Stimulated activated CD4-positive, alpha-beta T cell treated with anti-CD3 and anti-CD28 coated beads, Interleukin-2, amount 100 ng/mL, for 24 hours (primary cell): ENCODE measurements around the gene NRG3.
"Not testable (repeated sequence)": the region's sequence is repeated elsewhere in the genome, so short reads cannot be mapped to it uniquely, and the experiment has no call there.

Experiments
- DNase-seq, 2 donors: peaks; one replicate each; pipeline ENCODE4 v3.0.0-alpha.2; 2020

NRG3 gene

GRCh38 chr10:82308641-82309040, 433.6 kb downstream of the NRG3 start:
- DNase-seq, result no peak

GRCh38 chr10:82310839-82311238, 435.8 kb downstream of the NRG3 start:
- DNase-seq, result no peak

GRCh38 chr10:82313401-82313800, 438.4 kb downstream of the NRG3 start:
- DNase-seq, result no peak

- no peak for DNase-seq
Observed at GRCh38 chr10:82318534-82318933, 443.5 kb downstream of the NRG3 start.

GRCh38 chr10:82319074-82319473, 444.1 kb downstream of the NRG3 start:
- no peak for DNase-seq

DNA sequence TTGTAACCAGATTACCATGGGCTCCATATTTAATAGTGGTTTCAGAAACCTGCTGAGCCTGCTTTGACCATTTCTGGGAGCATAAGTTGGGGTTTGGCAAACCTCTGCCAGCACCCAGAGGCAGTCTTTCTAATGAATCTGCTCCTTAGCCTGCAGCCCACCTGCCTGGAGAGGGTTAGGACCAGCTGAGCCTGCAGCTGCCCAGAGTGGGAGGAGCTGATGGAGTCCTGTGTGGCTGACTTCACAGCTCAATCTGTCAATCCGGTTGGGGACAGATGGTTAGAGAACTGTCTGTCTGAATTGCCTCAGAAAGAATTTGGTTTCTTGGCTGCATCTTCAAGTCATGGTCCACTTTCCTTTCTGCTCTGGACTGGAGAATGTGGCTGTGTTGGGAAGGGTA, 444.6 kb downstream of the NRG3 start:
- DNase-seq, result no peak

DNA sequence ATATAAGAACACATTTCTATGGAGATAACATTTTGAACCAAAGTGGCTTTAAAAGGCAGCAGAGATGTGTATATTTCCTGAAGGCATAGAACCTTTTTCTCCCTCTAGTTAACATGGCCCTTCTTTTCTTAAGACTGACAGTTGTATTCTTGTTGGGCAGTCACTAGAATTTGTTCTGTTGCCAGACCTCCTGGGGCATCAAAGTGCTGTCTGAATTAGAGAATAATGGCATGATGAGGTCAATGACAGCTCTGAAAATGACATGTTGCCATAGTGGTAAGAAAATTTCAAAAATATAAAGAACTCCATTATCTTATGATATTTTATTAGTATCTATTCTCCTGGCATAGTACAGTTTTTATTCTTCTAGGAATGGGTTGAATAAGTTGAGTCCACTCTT, 446.7 kb downstream of the NRG3 start:
- DNase-seq, result no peak

GRCh38 chr10:82331716-82332115, 456.7 kb downstream of the NRG3 start:
- DNase-seq, result no peak

DNA sequence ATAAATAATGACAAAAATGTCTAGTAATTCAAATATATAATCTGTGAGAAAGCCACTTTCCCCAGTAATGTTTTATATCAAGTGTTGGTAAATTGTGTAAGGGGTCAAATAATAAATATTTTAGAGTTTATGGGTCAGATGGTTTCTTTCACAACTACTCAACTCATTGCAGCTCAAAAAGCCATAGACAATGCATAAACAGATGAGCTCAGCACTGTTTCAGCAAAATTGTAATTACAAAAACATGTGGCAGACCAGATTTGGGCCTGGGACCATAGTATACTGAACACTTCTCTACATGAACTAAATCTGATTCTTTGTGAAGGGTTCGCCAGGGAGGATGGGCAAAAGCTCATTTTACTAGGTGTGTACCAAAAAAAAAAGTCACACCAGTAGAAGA, 460.8 kb downstream of the NRG3 start:
- no peak for DNase-seq

DNA sequence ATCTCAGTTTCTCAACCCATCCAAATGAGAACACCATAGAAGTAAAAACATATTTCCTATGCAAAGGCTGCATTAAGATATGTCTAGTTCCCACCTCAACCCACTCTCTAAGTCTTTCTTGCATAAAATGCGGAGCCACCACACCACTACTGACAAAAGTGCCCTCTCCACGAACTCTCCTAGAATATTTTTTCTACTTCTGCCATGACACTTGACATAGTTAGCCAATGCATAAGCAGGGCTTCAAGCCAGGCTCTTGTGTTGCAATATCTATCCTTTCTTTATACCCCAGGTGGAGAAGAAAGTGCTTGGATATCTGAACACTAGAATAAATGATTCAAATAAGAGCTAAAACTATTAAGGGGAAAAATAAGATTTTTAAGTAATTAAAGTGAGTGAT, 465.2 kb downstream of the NRG3 start:
- no peak for DNase-seq

DNA sequence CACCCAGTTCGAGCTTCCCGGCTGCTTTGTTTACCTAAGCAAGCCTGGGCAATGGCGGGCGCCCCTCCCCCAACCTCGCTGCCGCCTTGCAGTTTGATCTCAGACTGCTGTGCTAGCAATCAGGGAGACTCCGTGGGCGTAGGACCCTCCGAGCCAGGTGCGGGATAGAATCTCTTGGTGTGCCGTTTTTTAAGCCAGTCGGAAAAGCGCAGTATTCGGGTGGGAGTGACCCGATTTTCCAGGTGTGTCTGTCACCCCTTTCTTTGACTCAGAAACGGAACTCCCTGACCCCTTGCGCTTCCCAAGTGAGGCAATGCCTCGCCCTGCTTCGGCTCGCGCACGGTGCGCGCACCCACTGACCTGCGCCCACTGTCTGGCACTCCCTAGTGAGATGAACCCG, 474.6 kb downstream of the NRG3 start:
- not testable (repeated sequence) for DNase-seq

- DNase-seq, result no peak
Observed at GRCh38 chr10:82353381-82353780, 478.4 kb downstream of the NRG3 start.

DNA sequence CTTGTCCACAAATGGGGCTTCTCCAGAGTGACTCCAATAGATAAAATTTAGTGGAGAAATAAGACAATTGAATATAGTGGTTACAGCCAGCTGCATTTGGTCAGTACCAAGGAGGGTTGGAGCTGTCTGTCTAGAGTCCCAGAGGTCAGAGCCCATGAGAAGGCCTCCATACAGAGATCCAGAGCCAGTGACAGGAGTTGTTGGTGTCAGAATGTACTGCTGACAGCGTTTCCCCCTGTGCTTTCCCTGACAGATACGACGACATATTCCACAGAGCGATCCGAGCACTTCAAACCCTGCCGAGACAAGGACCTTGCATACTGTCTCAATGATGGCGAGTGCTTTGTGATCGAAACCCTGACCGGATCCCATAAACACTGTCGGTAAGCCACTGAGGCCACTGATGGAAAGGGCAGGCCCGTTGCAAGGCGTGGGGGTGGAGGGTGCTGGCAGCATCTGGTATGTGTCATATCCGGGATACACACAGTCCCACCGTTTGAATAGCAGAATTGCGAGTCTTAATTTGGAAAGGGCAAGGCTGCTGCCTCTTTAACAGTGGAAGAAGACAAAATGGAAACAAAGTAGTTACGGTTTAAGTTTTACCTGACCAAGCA, 483.6 kb downstream of the NRG3 start:
- no peak for DNase-seq

DNA sequence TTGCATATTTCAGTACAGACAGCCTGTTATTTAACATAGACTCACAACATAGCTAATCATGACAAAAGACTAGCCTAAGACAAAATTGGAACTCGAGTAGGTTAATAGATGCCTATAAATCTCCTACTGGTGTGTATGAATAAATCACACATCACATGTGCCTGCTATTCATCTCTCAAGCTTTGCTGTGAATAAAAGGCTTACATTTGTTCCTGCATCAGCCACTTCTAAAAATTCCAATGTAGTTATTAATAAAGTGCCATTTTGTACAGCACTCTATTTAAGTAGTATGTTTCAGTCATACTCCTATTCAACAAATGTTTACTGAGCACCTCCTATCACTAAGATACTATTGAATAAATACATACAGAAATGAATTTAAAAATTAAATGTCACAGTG, 486.3 kb downstream of the NRG3 start:
- no peak for DNase-seq

DNA sequence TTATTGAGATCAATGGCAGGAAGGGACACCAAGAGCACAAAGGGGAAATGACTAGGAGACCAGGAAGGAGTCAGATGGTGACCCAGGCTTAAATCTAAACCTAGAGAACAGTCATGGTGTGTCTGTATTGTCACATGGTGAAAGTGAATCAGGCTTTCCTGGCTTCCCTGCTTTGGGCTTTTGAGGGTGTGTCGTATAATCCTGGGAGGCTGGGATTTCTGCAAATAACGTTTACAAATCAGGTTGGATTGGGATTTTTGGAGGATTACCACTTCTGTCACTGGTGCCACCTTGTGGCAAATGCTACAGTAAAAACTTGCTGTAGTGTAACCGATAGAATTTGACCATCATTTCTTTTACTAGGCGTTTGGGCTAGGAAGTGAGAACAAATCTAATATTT, 502.6 kb downstream of the NRG3 start:
- DNase-seq, result no peak

- DNase-seq, result no peak
Observed at GRCh38 chr10:82378146-82378545, 503.2 kb downstream of the NRG3 start.

- no peak for DNase-seq
Observed at GRCh38 chr10:82383350-82383749, 508.4 kb downstream of the NRG3 start.

DNA sequence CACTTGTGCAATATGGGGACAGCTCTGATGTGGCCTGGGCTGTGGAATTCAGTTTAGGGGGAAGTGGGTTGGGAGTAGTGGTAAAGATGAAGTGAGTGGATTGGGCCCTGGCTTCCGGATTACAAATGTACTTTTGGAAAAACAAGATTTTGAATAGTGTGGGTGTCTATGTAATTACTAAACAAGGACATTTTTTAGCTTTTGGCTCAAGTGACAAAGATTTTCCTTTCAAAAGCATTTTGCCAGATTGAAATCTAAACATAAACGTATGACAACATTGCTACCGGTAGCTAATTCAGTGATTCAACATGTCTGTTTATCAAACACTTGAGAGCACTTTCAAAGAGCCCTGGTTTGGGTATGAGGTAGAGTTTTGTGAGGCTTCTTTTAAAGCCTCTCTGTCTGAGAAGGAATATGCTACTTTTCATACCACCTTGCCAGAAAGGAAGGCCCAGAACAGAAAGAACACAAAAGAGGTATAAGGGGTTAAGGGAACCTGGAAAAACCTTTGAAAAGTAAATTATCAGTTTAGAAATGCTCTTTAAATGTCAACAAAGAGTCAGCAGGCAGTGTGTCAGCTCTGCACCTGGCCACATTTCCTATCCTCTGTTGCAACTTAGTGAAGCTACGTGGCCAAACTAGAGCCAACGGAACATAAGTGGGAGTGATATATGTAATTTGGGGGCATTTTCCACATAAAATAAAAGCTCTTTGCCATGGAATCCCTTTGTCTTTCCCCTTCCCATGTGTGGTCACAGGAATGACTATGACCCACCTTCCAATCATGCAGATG, 516.1 kb downstream of the NRG3 start:
- DNase-seq, result no peak

DNA sequence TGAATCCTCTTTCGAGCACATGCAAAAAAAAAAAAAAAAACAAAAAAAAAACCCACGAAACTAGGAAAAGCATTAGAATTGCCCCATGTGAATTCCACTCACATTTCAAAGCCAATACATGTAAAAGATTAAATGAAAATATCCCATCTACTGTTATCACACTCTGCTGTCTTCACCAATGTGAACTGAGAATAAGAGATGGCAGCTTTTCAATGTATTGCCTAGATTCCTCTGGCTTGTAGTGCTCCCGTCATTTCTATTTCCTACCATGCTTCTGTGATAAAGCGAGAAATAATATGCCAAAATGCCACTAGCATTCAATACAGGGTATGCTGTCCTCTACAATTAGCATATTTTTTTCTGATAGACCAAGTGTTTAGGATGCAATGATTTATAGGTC, 517.0 kb downstream of the NRG3 start:
- DNase-seq, result no peak

GRCh38 chr10:82392533-82392932, 517.5 kb downstream of the NRG3 start:
- DNase-seq, result no peak

- DNase-seq, result no peak
Observed at GRCh38 chr10:82394122-82394521, 519.1 kb downstream of the NRG3 start.

DNA sequence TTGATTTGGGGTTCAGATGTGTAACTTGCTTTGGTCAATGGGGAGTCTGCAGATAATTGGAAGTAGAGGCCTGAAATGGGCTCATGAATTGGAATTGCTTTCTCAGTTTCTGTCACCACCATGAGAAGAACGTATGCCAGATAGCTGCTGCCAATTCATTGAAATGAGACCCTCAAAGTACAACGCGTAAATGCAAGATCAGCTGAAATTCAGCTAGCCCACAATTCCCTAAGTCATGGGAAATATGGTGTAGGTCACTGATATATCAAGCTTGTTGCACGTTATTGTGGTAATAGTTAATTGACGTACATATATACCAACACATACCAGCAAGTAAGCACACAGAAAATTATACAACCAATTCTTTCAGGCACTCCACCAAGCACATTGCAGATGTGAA, 520.0 kb downstream of the NRG3 start:
- DNase-seq, result no peak

DNA sequence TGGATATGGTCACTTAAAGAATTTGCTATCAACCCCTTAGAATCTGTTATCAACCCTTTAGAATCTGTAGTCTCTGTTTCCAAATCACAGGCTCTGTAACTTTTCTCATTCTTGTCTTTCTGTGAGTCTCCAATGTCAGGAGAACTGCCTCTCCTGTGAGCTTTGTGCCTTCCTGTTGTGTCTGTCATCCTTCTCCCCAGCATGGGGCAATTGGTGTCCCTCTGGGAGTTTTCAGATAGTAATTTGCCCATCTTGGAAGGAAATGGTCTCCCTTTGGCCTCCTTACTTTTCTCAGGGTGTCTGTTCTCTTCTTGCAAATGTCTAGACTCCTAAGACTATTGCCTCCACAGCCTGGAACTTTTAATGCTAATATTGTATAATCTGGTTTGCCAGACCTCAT, 521.9 kb downstream of the NRG3 start:
- DNase-seq, result no peak

DNA sequence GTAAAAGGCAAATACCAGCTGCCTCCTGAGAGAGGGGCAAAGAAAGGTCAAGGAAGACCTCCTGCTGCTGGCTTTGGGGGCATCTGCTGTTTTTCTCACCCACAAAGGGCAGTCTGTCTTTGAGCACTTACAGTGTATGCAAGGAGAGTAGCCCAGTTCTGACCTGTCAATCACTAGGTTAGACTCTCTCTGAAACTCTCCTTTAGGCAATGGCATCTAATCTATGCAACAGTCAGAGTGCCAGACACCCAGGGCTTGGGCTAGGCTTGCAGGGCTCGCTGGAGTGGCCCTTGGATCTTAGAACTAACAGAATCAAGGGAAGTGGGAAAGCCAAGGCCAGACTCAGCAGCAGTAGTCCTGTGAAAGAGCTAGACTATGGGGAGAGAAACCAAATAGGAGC, 522.9 kb downstream of the NRG3 start:
- DNase-seq, result no peak

- no peak for DNase-seq
Observed at GRCh38 chr10:82399850-82400249, 524.9 kb downstream of the NRG3 start.
